ENCODE measurements around the gene PTPN20.
A peak's percentile ranks its signal among the peaks of the same experiment; 100 is the strongest.

Gene PTPN20

GRCh38 chr10:47047577-47048525 is 136.6 kb downstream of the PTPN20 start:
- peak; percentile 58 for DNase-seq (ENCODE audit: low read depth, low spot score)

GRCh38 chr10:47048526-47048905 is 137.3 kb downstream of the PTPN20 start:
- DNase-seq (ENCODE audit: low read depth, low spot score) = no peak

DNA sequence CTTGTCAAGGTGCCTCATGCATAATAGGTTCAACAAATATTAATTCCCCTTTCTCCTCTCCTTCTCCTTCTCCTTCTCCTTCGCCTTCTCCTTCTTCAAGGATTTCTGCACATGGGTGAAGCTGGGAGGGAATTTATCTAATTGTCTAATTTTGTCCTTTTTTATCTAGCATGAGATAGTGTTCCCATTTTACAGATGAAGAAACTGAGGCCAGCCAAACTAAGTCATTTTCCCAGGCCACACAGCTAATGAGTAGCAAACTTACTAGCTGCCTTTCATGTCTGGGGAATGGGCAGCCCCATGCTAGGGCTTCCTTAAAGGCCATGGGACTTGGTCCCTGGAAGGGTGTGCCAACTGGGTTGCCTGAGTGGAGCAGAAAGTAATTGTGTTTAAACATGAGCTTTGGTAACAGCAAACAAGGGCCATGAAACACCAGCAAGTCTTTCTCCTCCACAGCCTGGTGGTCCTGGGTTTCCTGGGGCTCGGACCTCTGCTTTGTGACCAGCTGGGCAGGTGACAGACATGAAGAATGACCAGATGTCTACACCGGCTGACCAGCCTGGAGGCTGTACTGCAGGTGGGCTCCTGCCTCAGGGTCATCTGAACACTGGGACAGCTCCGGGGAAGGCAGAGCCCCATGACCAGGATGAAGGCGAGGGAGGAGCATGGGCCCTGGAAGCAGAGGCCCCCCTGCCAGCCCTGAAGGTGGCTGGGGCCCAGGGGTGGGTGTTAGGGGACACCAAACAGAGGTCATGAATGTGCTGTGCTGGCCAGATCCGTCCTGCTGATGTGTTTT is 138.0 kb downstream of the PTPN20 start:
- no peak for DNase-seq (ENCODE audit: low read depth, low spot score)

GRCh38 chr10:47049906-47050305 is 138.7 kb downstream of the PTPN20 start:
- DNase-seq (ENCODE audit: low read depth, low spot score) = no peak

- no peak for DNase-seq (ENCODE audit: low read depth, low spot score)
Measured at GRCh38 chr10:47050618-47051455, 139.6 kb downstream of the PTPN20 start.

- no peak for DNase-seq (ENCODE audit: low read depth, low spot score)
Measured at GRCh38 chr10:47051741-47052238, 140.6 kb downstream of the PTPN20 start.
